HG02623 (cell line): ENCODE data around the gene GRIK4.

Experiments used
- ATAC-seq: cut with Tn5 transposase; IDR thresholded peaks from one replicate; pipeline ENCODE4 v1.9.1; 2021; ENCODE audit warnings: moderate library complexity; ENCODE audit not compliant: unreplicated experiment

Gene GRIK4

DNA sequence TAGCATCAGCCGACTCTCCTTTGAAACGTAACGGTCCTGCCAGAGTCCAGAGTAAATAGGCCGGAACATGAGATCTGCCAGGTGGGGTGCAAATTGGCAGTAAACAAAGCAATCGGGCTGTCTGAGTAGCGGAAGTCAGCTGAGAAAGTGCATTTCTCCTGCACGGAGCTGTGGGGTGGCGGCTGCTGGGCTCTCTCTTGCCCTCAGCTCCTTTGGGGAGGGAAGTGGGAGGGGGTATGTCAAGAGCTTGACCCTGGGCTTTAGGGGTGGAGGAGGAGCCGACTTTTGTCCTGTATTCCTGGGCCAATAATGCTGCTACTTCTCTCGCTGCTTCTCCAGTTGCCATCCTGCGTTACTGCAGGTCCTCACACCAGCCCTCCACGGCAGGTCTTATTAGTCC is 11.6 kb downstream of the GRIK4 start:
- ATAC-seq: no peak

DNA sequence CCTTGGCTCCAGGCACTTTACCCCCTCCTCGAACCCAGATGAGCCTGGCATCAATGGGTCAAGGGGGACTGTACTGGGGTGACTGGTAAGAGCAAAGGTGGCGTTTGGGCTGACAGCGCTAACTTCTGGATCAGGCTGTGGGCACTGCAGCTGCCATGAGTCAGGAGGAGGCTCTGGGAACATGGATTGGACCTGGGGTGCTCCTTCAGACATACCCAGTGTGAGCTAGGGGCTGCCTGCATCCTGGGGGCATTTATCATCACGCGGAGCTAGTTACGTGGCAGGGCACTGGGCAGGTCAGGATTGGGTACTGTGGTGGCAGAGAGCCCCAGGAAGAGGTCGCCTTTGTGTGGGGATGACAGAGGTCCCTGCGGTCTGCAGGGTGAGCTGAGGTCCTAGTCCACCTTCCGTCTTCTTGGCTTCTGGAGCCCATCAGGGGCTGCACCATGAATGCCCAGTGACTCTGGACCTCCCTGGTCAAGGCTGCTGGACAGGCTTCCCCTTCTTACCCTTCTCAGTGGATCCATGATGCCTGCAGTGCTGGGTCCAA is 13.1 kb downstream of the GRIK4 start:
- no peak for ATAC-seq

DNA sequence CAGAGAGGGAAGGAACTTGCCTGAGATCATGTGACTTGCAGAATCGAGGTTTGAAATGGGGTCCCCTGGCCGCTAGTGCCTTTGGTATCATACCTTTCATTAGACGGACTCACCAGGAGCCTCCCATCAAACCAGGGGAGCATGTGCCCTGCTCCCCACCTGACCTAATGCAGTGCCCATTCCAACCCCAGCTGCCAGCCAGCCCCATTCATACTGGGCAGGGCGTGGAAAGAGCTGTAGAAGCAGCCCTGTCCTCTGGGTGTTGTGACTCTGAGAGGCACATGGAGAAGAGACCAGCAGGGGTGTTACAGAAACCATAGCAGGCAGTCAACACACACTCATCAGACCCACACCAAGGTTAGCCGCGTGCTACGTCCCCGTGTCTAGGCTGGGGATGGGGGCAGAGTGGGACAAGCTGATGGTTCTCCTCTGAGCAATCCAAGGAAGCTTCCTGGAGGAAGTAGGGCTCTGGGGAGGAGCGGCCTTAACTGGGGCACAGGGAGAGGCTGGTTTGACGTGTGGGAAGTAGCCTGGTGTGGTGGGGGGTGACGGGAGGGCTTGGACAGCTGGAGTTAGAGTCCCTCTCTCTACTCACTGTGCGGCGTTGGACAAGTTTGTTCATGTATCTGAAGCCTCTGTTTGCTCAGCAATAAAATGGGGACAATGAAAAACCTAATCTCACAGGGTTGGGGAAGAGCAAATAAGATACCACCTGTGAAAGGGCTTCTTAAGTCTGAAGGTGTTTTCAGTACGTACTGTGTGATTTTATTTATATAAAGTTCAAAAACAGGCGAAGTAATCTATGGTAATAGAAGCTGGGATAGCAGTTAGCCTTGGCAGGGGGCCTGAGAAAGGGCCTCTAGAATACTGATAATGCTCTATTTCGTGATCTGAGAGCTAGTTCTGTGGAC is 14.0 kb downstream of the GRIK4 start:
- ATAC-seq: no peak

DNA sequence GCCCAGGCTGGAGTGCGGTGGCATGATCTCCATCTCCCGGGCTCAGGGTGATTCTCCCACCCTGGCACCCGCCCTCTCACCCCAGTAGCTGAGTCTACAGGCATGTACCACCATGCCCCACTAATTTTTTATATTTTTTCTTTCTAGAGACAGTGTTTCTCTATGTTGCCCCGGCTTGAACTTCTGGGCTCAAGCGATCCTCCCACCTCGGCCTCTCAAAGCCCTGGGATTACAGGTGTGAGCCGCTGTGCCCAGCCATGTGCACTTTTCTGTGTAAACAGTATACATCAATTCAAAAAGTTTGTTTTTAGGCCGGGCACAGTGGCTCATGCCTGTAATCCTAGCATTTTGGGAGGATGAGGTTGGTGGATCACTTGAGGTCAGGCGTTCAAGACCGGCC is 14.7 kb downstream of the GRIK4 start:
- ATAC-seq: no peak

DNA sequence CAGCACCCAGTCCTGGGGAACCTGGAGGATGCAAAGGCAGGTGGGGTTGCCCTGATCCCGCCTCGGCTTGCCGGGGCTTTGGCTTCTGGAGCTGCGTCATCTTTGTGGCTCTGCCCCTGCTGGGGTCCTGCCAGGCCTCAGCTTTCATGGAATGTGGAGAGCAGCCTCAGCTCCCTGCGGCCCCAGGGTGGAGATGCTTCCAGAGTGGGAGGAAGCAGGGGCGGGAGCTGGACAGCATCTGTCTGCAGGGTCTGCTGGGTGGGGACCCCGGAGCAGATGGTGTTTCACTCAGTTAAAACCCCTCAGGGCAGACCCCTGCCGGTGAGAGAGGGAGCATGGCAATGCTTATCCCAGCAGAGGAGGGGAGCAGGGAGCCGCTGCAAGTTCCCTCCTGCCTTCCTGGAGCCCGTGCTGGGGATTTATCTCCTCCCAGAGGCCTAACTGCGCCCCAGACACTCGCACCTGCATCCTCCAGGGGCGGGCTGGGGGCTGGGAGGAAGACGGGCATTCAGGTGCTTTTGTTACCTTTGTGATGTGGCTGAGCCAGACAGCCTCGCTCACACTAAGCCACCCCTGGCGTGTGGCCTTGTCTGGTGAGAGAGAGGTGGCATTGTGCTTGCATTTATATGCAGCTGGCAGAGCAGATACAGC is 15.7 kb downstream of the GRIK4 start:
- no peak for ATAC-seq

DNA sequence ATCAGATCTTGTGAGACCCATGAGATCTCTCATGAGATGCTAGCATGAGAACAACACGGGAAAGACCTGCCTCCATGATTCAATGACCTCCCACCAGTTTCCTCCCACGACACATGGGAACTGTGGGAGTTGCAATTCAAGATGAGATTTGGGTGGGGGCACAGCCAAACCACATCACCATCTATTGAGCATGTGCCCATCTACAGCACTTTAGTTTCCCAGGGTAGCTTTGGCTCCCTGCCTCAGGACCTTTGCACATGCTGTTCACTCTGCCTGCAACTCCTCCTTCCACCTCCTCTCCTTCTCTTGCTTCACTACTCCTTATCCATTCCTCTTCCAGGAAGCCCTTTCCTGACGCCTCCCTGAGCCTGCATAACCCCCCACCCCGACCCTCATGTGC is 17.2 kb downstream of the GRIK4 start:
- ATAC-seq: no peak

DNA sequence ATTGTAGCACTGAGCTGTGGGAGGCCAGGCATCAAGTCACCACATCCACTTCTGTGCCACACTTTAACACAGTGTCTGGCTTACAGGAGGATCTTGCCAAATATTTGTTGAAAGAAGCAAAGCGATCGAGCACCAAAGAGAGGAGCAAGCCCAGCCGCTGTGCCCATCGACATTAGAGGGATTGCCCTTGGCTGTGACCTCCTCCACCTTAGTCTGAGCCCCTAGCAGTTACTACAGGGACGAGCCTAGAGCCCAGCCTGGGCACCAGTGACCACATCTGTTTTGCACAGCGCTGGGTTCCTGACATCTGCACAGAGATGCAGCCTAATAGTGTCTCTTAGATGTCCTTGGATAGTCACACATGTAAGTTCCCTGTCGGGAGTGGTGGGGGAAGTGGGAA is 17.7 kb downstream of the GRIK4 start:
- ATAC-seq: no peak

DNA sequence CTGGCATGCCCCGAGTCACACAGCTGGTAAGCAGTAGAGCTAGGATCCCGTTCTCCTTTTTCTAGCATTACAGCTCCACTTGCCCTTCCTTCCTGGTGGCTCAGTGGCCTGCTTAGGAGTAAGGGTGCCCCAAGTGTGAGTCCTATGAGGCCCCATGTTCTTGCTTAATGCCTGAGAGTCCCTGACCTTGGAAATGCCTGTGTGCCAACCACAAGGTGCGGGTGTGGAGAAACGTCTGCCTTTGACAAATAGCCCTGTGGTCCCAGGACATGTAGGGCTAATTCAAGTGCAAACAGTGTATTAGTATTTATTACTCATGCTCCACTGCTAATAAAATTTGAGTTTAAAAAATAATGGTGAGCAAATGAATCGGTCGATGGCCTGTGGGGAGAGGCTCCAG is 18.4 kb downstream of the GRIK4 start:
- no peak for ATAC-seq

DNA sequence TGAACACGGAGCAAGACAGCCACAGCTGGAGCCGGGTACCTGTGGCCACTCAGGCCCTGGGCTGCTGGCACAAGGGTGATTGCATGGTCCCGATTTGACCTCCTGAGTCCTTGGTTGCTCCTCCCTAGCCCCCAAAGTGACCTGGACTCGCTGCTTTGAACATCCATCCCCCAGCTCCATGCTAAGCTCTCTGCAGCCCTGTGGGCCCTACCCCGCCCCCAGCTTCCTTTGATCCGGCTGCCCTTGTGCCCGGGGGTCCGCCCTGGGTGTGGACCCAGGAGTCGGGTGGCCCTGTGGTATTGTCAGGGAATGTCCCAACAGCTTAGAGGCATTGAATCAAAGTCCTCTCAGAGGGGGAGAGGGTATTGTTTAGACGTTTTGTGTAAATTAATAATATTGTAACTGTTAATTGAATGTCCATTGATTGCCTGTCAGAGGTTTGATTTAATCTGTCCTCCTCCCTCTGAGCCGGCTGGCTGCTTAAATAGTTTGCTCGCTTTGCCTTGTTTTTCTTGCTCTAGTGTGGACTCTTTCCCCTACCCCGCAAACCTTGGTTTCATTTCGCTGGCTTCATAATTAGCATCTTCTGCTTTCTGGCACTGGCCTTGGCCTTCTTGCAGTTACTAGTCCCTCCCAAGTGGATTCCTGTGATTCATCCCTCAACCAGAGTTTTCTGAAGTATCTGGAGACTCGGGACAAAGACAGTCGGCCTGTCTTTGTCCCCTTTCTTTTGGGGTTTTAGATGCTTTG is 20.7 kb downstream of the GRIK4 start:
- no peak for ATAC-seq

DNA sequence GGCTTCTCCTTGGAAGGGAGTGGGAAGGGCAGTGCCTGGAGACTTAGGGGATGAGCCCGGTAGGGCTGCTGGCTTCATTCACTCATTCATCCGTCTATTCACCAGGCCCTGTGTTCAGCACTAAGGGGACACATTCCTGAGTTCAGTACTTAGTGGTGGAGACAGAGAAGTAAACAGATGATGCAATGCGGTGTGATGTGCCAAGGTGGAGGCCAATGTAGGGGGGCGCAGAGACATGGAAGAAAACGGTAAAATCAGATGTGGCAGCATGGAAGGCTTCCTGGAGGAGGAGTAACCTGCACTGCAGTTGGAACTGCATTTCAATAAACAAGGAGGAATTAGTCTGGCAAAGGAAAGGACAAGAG is 21.3 kb downstream of the GRIK4 start:
- no peak for ATAC-seq

DNA sequence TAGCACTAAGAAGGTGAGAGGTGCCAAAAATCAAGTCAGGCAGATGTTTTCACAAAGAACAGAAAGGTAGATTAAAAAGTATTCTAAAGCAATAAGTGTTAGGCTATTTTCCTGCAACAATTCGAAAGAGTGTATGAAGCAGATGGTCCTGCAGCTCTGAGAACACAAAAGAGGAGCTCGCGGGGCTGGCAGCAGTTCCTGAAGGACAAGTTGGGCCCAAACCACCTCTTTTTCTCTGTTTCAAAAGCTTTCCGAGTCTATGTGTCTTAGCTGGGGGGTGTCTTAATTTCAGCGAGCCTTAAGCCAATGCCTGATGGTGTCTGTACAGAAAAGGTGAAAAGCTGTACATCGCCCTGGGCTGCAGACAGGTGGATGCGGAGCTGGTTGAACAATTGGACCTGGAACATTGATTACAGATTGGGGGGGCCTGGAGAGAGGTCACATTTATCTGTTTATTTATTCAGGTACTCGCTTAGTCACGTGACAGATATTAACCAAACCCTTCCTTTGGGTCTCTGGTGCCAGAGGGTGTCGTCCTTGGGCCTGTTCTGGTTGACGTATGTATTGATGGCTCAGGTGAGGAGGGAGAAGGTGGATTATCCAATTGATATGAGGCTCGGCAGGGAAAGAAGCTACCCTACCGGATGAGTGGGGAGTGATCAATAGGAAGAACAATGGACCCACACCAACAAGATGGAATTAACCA is 24.7 kb downstream of the GRIK4 start:
- no peak for ATAC-seq

DNA sequence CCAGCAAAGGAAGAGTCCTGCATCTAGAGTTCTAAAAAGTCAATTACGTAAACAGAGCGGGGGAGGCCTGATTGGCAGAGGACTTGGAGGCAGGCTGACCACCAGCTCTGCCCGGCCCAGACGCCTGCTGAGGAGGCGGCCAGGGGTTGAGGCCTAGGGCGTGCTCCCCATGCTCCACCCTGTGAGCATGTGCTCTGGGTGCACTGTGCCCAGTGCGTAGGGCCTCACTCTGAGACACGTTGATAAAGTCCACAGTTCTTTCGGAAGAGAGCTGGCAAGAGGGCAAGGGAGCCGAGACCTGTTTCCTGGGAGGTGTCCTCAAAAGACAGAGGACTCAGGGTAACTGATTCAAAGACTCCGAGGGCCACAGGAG is 25.2 kb downstream of the GRIK4 start:
- ATAC-seq: no peak

DNA sequence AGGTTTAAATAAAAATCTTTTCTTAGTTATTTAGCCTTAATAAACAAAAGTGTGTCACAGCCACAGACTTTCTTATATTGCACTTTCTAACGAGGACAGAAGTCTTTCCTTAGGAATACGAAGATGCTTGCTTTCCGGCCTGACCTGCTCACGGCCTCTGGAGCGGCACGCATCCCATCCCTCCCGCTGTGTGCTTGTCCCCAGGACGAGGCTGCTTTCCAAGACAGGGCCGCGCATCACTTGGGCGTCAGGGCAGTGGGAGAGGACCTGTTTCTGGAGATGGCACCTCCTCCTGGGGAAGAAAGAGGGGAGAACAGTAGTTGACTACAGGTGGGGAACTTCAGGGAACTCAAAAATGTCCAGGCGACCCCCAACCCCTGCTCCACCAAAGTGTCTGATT is 26.4 kb downstream of the GRIK4 start:
- ATAC-seq: no peak

DNA sequence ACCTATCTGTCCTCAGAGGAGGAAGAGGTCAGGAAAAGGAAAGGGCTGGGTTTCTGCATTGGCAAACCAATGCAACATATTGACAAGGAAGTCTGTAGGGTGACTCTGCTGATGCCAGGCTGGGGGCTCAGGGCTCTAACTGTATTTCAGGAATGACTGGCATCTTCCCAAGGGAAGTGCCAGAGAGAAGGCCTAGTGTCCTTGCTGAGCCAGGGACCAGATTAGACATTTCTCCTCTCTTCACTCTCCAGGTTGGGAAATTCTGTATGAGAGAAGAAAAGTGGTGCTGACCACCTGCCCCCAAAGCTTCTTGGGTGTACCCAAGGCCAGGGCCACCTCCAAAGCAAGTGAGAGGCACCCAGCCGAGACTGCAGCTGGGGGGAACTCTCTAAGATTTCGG is 27.2 kb downstream of the GRIK4 start:
- ATAC-seq: no peak

DNA sequence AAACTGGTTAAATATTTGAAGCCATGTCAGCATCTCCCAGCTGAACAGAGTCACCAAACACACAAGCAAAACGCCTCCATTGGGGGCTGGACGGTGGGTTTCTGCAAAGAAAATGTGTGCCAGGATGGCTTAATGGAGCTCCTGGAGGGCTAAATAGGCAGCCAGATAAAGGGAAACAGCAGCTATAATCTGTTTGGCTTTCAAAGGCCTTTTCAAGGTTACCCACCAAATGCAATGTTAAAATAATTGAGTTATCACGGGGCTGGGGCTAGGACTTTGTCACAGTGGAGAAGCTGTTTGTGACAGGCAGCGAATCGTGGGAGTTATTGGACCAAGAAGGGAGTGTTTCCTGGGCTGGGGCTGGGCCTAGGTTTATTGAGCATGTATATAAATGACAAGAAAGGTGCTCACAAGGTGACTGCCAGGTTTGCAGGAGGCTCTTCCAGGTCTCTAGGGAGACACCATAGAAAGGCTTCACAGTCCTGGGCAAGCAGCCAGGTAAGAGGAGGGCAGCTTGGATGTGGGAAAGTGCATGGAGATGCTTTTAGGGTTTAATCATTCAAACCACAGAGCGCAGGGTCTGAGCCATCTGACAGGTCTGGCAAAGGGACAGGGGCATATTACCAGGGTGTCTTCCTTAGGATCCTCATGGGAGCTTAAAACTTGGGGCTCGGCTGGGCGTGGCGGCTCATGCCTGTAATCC is 28.3 kb downstream of the GRIK4 start:
- no peak for ATAC-seq

DNA sequence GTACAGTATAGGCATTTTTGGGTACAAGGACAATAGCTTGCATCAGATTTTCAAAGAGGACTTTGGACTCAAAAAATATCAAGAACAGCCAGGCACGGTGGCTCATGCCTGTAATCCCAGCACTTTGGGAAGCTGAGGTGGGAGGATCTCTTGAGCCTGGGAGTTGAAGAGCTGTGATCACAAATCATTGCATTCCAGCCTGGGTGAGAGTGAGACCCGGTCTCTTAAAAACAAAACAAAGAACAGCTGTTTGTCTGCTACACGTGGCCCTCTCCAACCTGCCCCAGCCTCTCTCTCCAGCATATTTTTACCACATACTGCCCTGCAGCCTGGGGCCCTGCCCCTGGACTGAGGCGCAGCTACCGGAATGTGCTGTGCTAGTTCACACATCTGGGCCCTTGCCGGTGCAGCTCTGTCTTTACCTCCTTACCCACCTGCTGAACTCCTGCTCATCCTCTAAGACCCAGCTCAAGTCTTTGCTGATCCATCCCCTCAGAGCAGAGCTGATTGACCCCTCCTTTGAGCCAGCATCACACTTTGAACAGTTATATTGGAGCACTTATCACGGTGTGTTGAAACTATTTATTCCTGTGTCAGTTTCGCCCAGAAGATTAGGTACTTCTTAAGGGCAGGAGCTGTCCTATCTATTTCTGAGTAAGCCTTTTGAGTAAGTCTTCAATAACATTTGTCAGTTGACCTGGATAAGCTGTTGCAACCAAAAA is 29.4 kb downstream of the GRIK4 start:
- no peak for ATAC-seq

DNA sequence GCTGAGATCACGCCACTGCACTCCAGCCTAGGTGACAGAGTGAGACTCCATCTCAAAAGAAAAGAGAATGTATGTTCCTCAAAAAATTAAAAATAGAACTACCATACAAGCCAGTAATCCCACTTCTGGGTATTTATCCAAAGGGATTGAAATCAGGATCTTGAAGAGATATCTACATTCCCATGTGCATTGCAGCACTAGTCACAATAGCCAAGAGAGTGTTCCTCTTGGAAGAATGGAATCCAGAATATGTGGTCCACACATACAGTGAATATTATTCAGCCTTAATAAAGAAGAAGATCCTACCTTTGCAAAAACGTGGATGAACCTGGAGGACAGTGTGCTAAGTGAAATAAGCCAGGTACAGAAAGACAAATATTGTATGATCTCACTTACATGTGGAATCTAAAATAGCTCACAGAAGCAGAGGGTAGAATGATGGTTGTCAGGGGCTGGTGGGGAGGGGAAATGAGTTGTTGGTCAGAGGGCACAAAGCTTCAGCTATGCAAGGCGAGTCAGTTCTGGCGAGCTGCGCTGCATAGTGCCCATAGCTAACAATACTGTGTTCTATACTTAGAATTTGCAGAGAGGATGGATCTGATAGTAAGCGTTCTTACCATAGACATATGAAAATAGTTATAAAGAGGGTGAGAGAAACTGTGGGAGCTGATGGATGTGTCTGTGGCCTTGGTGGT is 32.1 kb downstream of the GRIK4 start:
- no peak for ATAC-seq

DNA sequence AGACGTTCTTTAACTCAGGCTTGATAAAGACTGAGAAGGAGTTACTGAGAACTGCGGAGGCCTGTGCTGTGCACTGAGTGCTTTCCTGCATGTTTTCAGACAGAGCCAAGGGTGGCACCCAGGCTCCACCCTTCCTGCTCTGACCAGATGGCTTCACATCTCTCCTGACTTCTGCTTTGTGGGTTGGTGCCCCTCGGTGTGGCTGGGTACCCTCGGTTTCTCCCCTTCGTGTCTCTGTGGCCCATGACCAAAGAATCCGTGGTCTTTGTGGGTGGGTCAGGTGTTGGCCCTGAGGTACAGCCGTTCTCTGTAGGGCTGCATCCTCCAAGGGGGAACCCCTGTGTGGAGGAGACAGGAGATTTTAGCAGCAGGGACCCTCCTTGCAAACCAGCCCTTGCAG is 34.3 kb downstream of the GRIK4 start:
- ATAC-seq: no peak
